GM12874 (cell line): ENCODE results near the gene TBX19.

Experiments
- CTCF ChIP-seq: IDR thresholded peaks from 2 replicates; pipeline ENCODE4 v1.5.1; 2011; ENCODE audit warnings: low read depth, mild to moderate bottlenecking, control low read depth, low read length, moderate library complexity; ENCODE audit not compliant: insufficient read depth

The TBX19 gene

GRCh38 chr1:168338589-168339503, 58.2 kb downstream of the TBX19 start:
- no peak for TF ChIP-seq CTCF

GRCh38 chr1:168340781-168341482, 60.3 kb downstream of the TBX19 start:
- TF ChIP-seq CTCF, result no peak

- no peak for TF ChIP-seq CTCF
Measured at GRCh38 chr1:168341483-168341975, 60.9 kb downstream of the TBX19 start.

GRCh38 chr1:168342572-168343280, 62.0 kb downstream of the TBX19 start:
- peak; percentile 77 for TF ChIP-seq CTCF

GRCh38 chr1:168343566-168343965, 62.9 kb downstream of the TBX19 start:
- TF ChIP-seq CTCF, result no peak

GRCh38 chr1:168344517-168344916, 63.8 kb downstream of the TBX19 start:
- no peak for TF ChIP-seq CTCF

GRCh38 chr1:168345939-168346338, 65.3 kb downstream of the TBX19 start:
- TF ChIP-seq CTCF, result no peak
